Measurements from ENCODE around the gene DLEC1.

GRCh38 chr3:38000965-38001455 is 38.0 kb upstream of the DLEC1 start:
- TF ChIP-seq CTCF (conservative IDR thresholded peaks at IDR 0.05 in 1 of 2, IDR thresholded peaks at IDR 0.05 in 1 of 2; ENCODE audit: extremely low read depth in 1 of 2, insufficient read depth in 1 of 2, low read depth in 1 of 2, low read length in 2 of 2) (no peak), EZH2 (IDR thresholded peaks at IDR 0.05; ENCODE audit: borderline replicate concordance, low read length) (no peak)

Data from mammary epithelial cell (primary cell).